Measurements from ENCODE around the gene PCNX2.

Gene PCNX2

DNA sequence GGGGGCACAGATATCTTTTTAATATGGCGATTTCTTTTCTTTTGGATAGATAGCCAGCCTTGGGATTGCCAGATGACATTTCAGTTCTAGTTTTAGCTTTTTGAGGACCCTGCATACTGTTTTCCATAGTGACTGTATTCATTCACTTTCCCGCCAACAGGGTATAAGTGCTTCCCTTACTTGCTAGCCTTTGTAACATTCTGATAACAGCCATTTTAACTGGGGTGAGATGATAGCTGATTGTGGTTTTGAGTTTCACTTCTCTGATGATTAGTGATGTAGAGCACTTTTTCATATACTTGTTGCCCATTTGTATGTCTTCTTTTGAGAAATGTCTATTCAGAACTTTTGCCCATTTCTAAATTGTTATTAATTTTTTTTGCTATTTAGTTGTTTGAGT is 193.2 kb downstream of the PCNX2 start:
- no peaks in the 10 kb centered on the region for H3K36me3 ChIP-seq (ENCODE audit: low read length)
- H3K27me3 ChIP-seq (ENCODE audit: low read length) = no peaks in the 10 kb centered on the region
- no peaks in the 10 kb centered on the region for H3K9me2 ChIP-seq (replicated peaks; ENCODE audit: insufficient read depth, low read length)
- H4K20me1 ChIP-seq (ENCODE audit: low read depth, low read length) = no peaks in the 10 kb centered on the region
- no peak overlapping the region for H2AFZ ChIP-seq (ENCODE audit: low read depth, low read length, severe bottlenecking)
- no peak overlapping the region for H3K27ac ChIP-seq (ENCODE audit: low read depth, low read length)
- H3K9ac ChIP-seq (ENCODE audit: low read length) = no peak overlapping the region
- 0 out of 2 replicates have a peak, but pooled peaks cover 4% of the 10 kb centered on the region for H3K9me3 ChIP-seq (ENCODE audit: insufficient read depth, low read length)
- no peaks in the 10 kb centered on the region for H3F3A ChIP-seq (ENCODE audit: insufficient read depth)
- no peaks in the 10 kb centered on the region for H3K79me2 ChIP-seq (ENCODE audit: insufficient read depth, low read length)
- no peak for TF ChIP-seq EZH2phosphoT487 (conservative IDR thresholded peaks at IDR 0.05; ENCODE audit: low read length)
- TF ChIP-seq, protein P1, sequence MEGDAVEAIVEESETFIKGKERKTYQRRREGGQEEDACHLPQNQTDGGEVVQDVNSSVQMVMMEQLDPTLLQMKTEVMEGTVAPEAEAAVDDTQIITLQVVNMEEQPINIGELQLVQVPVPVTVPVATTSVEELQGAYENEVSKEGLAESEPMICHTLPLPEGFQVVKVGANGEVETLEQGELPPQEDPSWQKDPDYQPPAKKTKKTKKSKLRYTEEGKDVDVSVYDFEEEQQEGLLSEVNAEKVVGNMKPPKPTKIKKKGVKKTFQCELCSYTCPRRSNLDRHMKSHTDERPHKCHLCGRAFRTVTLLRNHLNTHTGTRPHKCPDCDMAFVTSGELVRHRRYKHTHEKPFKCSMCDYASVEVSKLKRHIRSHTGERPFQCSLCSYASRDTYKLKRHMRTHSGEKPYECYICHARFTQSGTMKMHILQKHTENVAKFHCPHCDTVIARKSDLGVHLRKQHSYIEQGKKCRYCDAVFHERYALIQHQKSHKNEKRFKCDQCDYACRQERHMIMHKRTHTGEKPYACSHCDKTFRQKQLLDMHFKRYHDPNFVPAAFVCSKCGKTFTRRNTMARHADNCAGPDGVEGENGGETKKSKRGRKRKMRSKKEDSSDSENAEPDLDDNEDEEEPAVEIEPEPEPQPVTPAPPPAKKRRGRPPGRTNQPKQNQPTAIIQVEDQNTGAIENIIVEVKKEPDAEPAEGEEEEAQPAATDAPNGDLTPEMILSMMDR (IDR thresholded peaks at IDR 0.05; ENCODE audit: insufficient read depth, low read length, poor library complexity, severe bottlenecking) = no peak
- no peak overlapping the region for H3K4me2 ChIP-seq (ENCODE audit: low read depth, low read length, poor library complexity, severe bottlenecking)
- H3K4me3 ChIP-seq (ENCODE audit: insufficient read depth, low read length, poor library complexity, severe bottlenecking) = no peak overlapping the region

DNA sequence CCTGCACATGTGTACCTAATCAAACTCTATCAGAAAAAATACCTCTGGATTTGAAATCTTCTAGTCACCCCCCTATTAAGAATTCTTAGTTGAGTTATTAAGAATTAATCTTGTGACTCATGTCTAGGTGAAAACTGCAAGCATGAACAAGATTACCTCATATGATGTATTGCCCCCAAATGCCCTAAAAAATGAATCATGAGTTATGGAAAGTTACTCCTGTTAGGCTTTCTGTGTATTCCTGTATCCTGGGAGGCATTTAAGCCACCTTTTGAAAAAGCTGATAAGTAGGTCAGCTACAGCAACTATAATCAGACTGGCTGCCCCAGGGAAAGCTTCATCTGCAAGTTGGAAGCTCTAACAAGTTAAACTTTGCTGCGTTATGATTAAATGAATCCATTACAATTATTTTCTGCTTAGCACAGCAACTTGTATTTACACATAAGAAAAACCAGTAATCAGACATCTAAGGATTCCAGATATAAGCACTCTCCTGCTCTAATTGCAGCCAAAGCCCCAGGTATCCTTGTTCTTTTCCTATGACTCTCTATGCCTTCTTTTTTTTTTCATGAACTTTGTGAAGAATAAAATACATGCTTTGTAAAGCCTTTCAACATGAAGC is 197.5 kb downstream of the PCNX2 start:
- Histone ChIP-seq H3K9ac (ENCODE audit: low read length) (no peak overlapping the region), H3F3A (ENCODE audit: insufficient read depth) (no peaks in the 10 kb centered on the region), H4K20me1 (ENCODE audit: low read depth, low read length) (no peaks in the 10 kb centered on the region), H3K36me3 (ENCODE audit: low read length) (no peaks in the 10 kb centered on the region), H3K9me3 (ENCODE audit: insufficient read depth, low read length) (no peaks in the 10 kb centered on the region), H3K27me3 (ENCODE audit: low read length) (no peaks in the 10 kb centered on the region), H3K79me2 (ENCODE audit: insufficient read depth, low read length) (no peaks in the 10 kb centered on the region), H2AFZ (ENCODE audit: low read depth, low read length, severe bottlenecking) (no peak overlapping the region), H3K9me2 (replicated peaks; ENCODE audit: insufficient read depth, low read length) (no peaks in the 10 kb centered on the region), H3K4me2 (ENCODE audit: low read depth, low read length, poor library complexity, severe bottlenecking) (no peak overlapping the region), H3K4me3 (ENCODE audit: insufficient read depth, low read length, poor library complexity, severe bottlenecking) (no peak overlapping the region), H3K27ac (ENCODE audit: low read depth, low read length) (no peak overlapping the region)
- TF ChIP-seq, protein P1 (IDR thresholded peaks at IDR 0.05; ENCODE audit: insufficient read depth, low read length, poor library complexity, severe bottlenecking) = no peak
- TF ChIP-seq EZH2phosphoT487 (conservative IDR thresholded peaks at IDR 0.05; ENCODE audit: low read length) = no peak

DNA sequence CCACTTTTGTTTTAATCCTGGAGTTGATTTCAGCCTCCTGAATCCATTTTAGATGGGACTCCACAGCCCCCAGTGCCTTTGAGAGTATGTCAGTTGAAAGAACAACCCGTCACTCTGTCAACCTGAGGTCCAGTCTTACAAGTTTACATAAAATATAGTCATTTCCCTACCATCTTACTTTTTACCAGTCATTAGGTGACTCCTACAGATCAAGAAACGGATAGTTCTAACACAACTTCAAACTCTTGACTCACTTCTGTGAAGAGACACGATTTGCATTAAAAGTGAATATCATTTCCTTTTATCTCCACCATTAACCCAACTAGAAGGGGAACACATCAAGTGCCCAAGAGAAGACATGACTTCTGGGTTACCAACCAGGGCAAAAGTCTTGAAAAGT is 198.0 kb downstream of the PCNX2 start:
- Histone ChIP-seq H3K4me2 (ENCODE audit: low read depth, low read length, poor library complexity, severe bottlenecking) (no peak overlapping the region), H3K36me3 (ENCODE audit: low read length) (no peaks in the 10 kb centered on the region), H2AFZ (ENCODE audit: low read depth, low read length, severe bottlenecking) (no peak overlapping the region)

More for the DNA sequence above, 198.0 kb downstream of the PCNX2 start:
- H3K9me3 ChIP-seq (ENCODE audit: insufficient read depth, low read length) = no peaks in the 10 kb centered on the region
- no peak overlapping the region for H3K4me3 ChIP-seq (ENCODE audit: insufficient read depth, low read length, poor library complexity, severe bottlenecking)
- no peaks in the 10 kb centered on the region for H3K9me2 ChIP-seq (replicated peaks; ENCODE audit: insufficient read depth, low read length)
- TF ChIP-seq EZH2phosphoT487 (conservative IDR thresholded peaks at IDR 0.05; ENCODE audit: low read length) = no peak
- TF ChIP-seq, protein P1 (IDR thresholded peaks at IDR 0.05; ENCODE audit: insufficient read depth, low read length, poor library complexity, severe bottlenecking) = no peak
- H3K9ac ChIP-seq (ENCODE audit: low read length) = no peak overlapping the region
- H3F3A ChIP-seq (ENCODE audit: insufficient read depth) = no peaks in the 10 kb centered on the region
- no peaks in the 10 kb centered on the region for H3K79me2 ChIP-seq (ENCODE audit: insufficient read depth, low read length)
- H3K27me3 ChIP-seq (ENCODE audit: low read length) = no peaks in the 10 kb centered on the region
- H4K20me1 ChIP-seq (ENCODE audit: low read depth, low read length) = no peaks in the 10 kb centered on the region
- H3K27ac ChIP-seq (ENCODE audit: low read depth, low read length) = no peak overlapping the region
